Fibroblast of mammary gland (primary cell): ENCODE results near the gene PKN1.
"Not testable (repeated sequence)": the region's sequence is repeated elsewhere in the genome, so short reads cannot be mapped to it uniquely, and the experiment has no call there.

ENCODE experiments used
- DNase-seq: peaks from one replicate; pipeline ENCODE4 v3.0.0-alpha.2; 2010; ENCODE audit warnings: low read depth
- H3K4me3 ChIP-seq: 2 replicates; pipeline ENCODE4 v1.5.1; 2011; ENCODE audit warnings: low read depth, mild to moderate bottlenecking, low read length, moderate library complexity; ENCODE audit not compliant: control insufficient read depth
- CTCF ChIP-seq: conservative IDR thresholded peaks from 2 replicates; pipeline ENCODE4 v1.5.1; 2011; ENCODE audit warnings: low read depth, low read length, inconsistent platforms; ENCODE audit not compliant: control insufficient read depth, insufficient read depth

PKN1 gene

GRCh38 chr19:14402332-14403144, 30.6 kb upstream of the PKN1 start:
- peak; percentile 97 for DNase-seq
- no peak overlapping the region for H3K4me3 ChIP-seq
- TF ChIP-seq CTCF: no peak

- not testable (repeated sequence) for DNase-seq, H3K4me3 ChIP-seq
Measured at GRCh38 chr19:14403145-14403930, 29.8 kb upstream of the PKN1 start.

- no peak overlapping the region for H3K4me3 ChIP-seq
- no peak for DNase-seq
- no peak for TF ChIP-seq CTCF
Measured at GRCh38 chr19:14404312-14404711, 28.8 kb upstream of the PKN1 start.

GRCh38 chr19:14405380-14405757, 27.7 kb upstream of the PKN1 start:
- DNase-seq: no peak
- no peak overlapping the region for H3K4me3 ChIP-seq
- no peak for TF ChIP-seq CTCF

GRCh38 chr19:14405758-14406644, 27.1 kb upstream of the PKN1 start:
- DNase-seq: peak; percentile 79
- TF ChIP-seq CTCF: peak; percentile 50
- H3K4me3 ChIP-seq: no peak overlapping the region

GRCh38 chr19:14406645-14407401, 26.3 kb upstream of the PKN1 start:
- no peak for TF ChIP-seq CTCF
- no peak for DNase-seq
- H3K4me3 ChIP-seq: no peak overlapping the region
